GM18951 (cell line): Measurements from ENCODE around the gene AVL9.

Source experiments
- POLR2A ChIP-seq: IDR thresholded peaks from 4 replicates; pipeline ENCODE4 v1.6.1; 2011; ENCODE audit warnings: mild to moderate bottlenecking; ENCODE audit not compliant: insufficient read length, insufficient read depth; ENCODE audit errors: extremely low read depth
- in situ Hi-C: fragments of 300-500 bp; cut with MboI; formaldehyde crosslinking; loops from one replicate; pipeline ENCODE4 v1.12.0; 2022; ENCODE audit warnings: low sequenced_read_pairs, mixed read lengths, inconsistent platforms; ENCODE audit not compliant: unreplicated experiment

AVL9 gene

DNA sequence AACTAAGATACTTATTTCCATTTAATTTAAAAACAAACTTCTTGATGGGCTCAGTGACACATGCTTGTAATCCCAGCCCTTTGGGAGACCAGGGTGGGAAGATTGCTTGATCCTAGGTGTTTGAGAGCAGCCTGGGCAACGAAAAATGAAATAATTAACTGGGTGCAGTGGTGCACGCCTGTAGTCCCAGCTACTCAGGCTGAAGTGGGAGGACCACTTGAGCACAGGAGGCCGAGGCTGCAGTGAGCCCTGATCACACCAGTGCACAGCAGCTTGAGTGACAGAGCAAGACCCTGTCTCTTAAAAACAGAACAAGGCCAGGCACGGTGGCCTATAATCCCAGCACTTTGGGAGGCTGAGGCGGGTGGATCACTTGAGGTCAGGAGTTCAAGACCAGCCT lies 37.4 kb downstream of the AVL9 start:
- in situ Hi-C loops: no loop called here
- no peak for TF ChIP-seq POLR2A

DNA sequence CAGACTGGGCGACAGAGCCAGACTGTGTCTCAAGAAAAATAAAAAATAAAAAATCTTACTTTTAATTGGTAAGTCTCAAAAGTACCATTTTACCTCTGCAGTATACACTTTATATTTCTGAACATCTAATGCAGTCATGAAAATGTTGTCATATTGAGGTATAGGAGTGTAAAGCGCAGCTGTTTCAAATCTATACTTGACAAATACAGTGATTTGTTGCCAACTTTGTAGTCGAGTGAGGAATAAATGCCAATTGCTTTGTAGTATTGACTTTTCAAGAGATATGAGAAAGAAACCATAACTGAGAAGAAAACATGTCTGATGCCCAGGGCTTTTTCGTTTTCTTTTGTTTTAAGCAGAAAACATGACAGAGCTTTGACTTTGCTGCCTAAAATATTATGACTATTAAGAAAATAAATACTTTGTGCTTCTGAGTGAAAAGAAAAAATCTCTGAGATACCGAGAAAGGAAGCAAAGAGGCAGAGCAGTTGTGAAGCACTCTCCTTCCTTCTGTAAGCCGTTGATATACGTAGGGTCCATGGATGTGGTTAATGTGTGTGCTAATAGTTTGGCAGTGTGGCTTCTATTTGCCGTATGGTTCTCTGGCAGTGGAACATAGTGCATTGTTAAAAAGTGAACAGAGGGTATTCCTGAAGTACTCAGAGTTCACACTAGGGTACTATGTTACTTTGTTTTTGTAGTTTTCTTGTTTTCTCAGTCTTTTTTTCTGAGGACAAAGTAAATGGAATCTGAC lies 38.2 kb downstream of the AVL9 start:
- in situ Hi-C loops: no loop called here
- no peak for TF ChIP-seq POLR2A

- in situ Hi-C loops: no loop called here
- TF ChIP-seq POLR2A: no peak
Measured at GRCh38 chr7:32535162-32535702, 39.9 kb downstream of the AVL9 start.

DNA sequence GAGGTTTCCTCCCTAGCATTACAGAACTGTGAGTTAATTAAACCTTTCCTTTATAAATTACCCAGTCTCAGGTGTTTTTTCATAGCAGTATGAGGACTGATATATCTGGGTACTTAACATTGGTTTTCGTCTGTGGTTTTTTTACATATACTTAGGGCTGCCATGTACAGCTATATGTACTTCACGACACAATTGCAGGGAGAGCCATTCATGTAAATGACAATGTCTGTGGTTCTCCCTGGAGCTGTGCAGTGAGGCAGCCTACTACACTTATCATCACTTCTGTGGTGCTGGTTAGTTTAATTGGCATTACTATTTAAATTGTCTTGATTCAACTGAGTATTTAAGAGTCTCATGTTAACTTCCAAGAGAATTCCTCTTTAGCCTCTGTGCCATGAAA lies 40.7 kb downstream of the AVL9 start:
- TF ChIP-seq POLR2A: no peak
- in situ Hi-C loops: no loop called here

GRCh38 chr7:32536585-32536984 lies 41.3 kb downstream of the AVL9 start:
- in situ Hi-C loops: no loop called here
- no peak for TF ChIP-seq POLR2A

- in situ Hi-C loops: no loop called here
Measured at GRCh38 chr7:32537760-32538159, 42.5 kb downstream of the AVL9 start.

GRCh38 chr7:32539366-32539765 lies 44.1 kb downstream of the AVL9 start:
- in situ Hi-C loops: no loop called here
- TF ChIP-seq POLR2A: no peak

More at GRCh38 chr7:32537760-32538159, 42.5 kb downstream of the AVL9 start:
- no peak for TF ChIP-seq POLR2A

GRCh38 chr7:32539919-32540531 lies 44.7 kb downstream of the AVL9 start:
- in situ Hi-C loops: no loop called here
- TF ChIP-seq POLR2A: no peak

- in situ Hi-C loops: no loop called here
- TF ChIP-seq POLR2A: no peak
Measured at GRCh38 chr7:32542595-32542994, 47.3 kb downstream of the AVL9 start.

GRCh38 chr7:32559480-32559879 lies 64.2 kb downstream of the AVL9 start:
- in situ Hi-C loops: no loop called here
- no peak for TF ChIP-seq POLR2A

DNA sequence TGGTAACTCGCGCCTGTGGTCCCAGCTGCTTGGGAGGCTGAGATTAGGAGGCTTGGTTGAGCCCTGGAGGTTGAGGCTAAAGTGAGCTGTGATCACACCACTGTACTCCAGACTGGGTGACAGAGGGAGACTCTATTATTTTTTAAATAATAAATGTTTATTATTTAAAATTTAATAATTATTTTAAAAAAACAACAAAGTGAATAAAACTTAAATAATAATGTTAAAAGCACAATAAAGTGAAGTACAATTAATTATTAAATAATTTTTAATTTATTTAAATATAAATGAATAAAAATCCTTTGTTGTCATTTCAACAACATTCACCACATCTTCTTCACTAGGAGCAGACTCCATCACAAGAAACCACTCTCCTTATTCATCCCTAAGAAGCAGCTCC lies 64.8 kb downstream of the AVL9 start:
- in situ Hi-C loops: no loop called here

GRCh38 chr7:32561613-32562012 lies 66.3 kb downstream of the AVL9 start:
- in situ Hi-C loops: no loop called here
- no peak for TF ChIP-seq POLR2A

More for the DNA sequence above, 64.8 kb downstream of the AVL9 start:
- no peak for TF ChIP-seq POLR2A

DNA sequence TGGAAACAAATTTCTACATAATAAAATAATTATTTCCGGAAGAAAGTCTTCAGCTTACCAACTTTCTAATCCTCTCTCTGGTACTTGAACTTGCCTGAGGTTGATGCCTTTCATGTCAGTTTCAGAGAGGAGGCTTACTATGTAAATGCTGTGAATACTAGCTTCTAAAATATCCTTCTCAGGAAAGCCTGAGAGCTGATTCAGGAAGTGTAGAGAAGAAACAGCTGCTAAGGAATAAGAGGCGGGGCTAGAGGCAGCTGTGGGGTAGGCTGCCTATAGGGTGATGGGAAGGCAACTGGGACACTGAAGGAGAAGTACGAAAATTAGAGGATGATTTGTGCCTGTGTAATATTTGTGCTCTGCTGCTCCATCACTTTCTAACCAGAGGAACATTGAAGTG lies 69.3 kb downstream of the AVL9 start:
- in situ Hi-C loops: no loop called here
- no peak for TF ChIP-seq POLR2A

GRCh38 chr7:32569388-32570289 lies 74.3 kb downstream of the AVL9 start:
- no peak for TF ChIP-seq POLR2A
- in situ Hi-C loops: no loop called here
